HepG2 (cell line): ENCODE measurements around the gene ARFIP1.

Source experiments
- CTCF ChIP-seq: sonication (generic); formaldehyde crosslinking; IDR thresholded peaks from 2 replicates; pipeline ENCODE4 v1.5.0; 2020; ENCODE audit warnings: mild to moderate bottlenecking, missing genetic modification reagents, moderate library complexity
- PHF8 ChIP-seq: sonication (generic); formaldehyde crosslinking; IDR thresholded peaks from 2 replicates; pipeline ENCODE4 v1.5.0; 2020; ENCODE audit warnings: missing genetic modification reagents
- SIN3B ChIP-seq: fragments of 150-350 bp; IDR thresholded peaks from 2 replicates; pipeline ENCODE4 v1.6.1; 2014; ENCODE audit warnings: low read length

GRCh38 chr4:152860046-152860445 lies 80.3 kb downstream of the ARFIP1 start:
- TF ChIP-seq SIN3B (no peak), PHF8 (no peak), CTCF (CRISPR knock-in tag) (no peak)
